ENCODE data around the gene DNM3. TPM values are rescaled to one million over a fixed set of nuclear protein-coding genes. Genes with fewer than 3 reads are reported as not detected.

The DNM3 gene
- total and polyA plus RNA-seq, 2 experiments from 2014 or later = 5.2 to 12.2 TPM

- Mint-ChIP-seq H3K27ac (no peak overlapping the region), H3K9me3 (no peaks in the 10 kb centered on the region), H3K4me3 (no peak overlapping the region), H3K36me3 (ENCODE audit: low read depth) (no peaks in the 10 kb centered on the region), H3K4me1 (no peaks in the 10 kb centered on the region), H3K27me3 (ENCODE audit: insufficient read depth, low read depth, poor library complexity) (no peaks in the 10 kb centered on the region)
- Histone ChIP-seq H3K4me1 (ENCODE audit: insufficient read depth) (no peaks in the 10 kb centered on the region), H3K79me2 (replicated peaks; ENCODE audit: insufficient read depth) (no peaks in the 10 kb centered on the region), H3K4me2 (no peak overlapping the region), H3K36me3 (ENCODE audit: insufficient read depth) (no peaks in the 10 kb centered on the region), H3K27me3 (ENCODE audit: insufficient read depth) (no peaks in the 10 kb centered on the region), H3K9me2 (ENCODE audit: insufficient read depth) (no peaks in the 10 kb centered on the region), H3F3A (replicated peaks; ENCODE audit: low read depth) (no peaks in the 10 kb centered on the region), H4K20me1 (replicated peaks; ENCODE audit: insufficient read depth) (no peaks in the 10 kb centered on the region), H3K27ac (ENCODE audit: low read depth) (no peak overlapping the region), H3K4me3 (no peak overlapping the region), H2AFZ (no peak overlapping the region)
- TF ChIP-seq CTCF (conservative IDR thresholded peaks at IDR 0.05; ENCODE audit: low read depth in 2 of 2) (no peak), ZNF331 (CRISPR knock-in tag; IDR thresholded peaks at IDR 0.05; ENCODE audit: low read depth) (no peak), ZNF462 (CRISPR knock-in tag; IDR thresholded peaks at IDR 0.05) (no peak), JUNB (IDR thresholded peaks at IDR 0.05; ENCODE audit: unreplicated experiment) (no peak), CREB1 (CRISPR knock-in tag; IDR thresholded peaks at IDR 0.05; ENCODE audit: low read depth) (no peak), POLR2AphosphoS5 (IDR thresholded peaks at IDR 0.05; ENCODE audit: low read depth) (no peak), EZH2phosphoT487 (IDR thresholded peaks at IDR 0.05; ENCODE audit: unreplicated experiment) (no peak), STAT1 (IDR thresholded peaks at IDR 0.05; ENCODE audit: unreplicated experiment) (no peak), REST (IDR thresholded peaks at IDR 0.05; ENCODE audit: unreplicated experiment) (no peak), NANOG (IDR thresholded peaks at IDR 0.05; ENCODE audit: borderline replicate concordance) (no peak)
- TF ChIP-seq, protein P1, sequence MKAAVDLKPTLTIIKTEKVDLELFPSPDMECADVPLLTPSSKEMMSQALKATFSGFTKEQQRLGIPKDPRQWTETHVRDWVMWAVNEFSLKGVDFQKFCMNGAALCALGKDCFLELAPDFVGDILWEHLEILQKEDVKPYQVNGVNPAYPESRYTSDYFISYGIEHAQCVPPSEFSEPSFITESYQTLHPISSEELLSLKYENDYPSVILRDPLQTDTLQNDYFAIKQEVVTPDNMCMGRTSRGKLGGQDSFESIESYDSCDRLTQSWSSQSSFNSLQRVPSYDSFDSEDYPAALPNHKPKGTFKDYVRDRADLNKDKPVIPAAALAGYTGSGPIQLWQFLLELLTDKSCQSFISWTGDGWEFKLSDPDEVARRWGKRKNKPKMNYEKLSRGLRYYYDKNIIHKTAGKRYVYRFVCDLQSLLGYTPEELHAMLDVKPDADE (IDR thresholded peaks at IDR 0.05) = no peak
- DNase-seq (ENCODE audit: low spot score) = no peak
- ATAC-seq = no peak
These were observed 451.5 kb downstream of the DNM3 start for GRCh38 chr1:172292840-172293239.
